ENCODE measurements around the gene TRIM63.

GRCh38 chr1:26012864-26013263, 54.6 kb downstream of the TRIM63 start:
- TF ChIP-seq CTCF (IDR thresholded peaks at IDR 0.05; ENCODE audit: low read depth, low read length) (no peak), POLR2A (IDR thresholded peaks at IDR 0.05; ENCODE audit: extremely low read depth, insufficient read length) (no peak)
